ENCODE measurements around the gene SCFD2.
"Not testable (repeated sequence)": the region's sequence is repeated elsewhere in the genome, so short reads cannot be mapped to it uniquely, and the experiment has no call there.

SCFD2 gene

DNA sequence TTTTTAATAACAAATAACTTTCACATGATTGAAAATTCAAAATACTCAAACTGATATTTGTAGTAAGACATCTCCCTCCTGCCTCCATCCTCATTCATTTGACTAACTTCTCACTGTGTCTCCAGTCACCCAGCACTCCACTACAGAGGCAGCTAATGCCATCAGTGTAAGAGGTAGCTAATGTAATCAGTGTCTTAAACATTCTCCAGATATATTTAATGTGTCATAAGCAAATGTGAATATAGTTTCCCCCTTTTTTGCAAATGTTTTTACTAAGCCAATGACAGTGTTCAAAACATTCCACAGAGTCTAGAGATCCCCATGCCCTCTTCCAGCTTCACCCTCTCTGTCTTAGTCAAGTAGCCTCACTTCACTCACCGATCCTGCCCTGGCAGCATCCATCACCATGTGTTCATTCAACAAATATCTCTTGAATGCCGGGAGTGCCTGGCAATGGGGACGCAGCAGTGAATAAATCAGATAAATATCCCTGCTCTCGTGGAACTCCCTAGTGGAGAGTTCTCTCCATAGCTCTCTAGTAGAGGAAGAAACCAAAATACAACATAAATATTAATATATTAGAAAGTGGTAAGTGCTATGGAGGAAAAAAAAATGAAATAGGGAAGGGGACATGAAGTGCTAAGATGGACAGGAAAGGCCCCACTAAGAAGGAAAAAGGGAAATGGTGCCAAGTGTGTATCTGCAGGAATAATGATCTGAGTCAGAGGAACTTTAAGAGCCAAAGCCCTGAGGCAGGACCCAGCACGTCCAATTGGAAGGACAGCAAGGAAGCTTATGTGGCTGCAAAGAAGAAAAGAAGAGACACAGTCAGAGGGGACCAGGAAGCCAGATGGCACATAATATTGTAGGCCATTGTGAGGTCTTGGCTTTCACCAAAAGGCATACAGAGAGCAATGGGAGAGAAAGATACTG lies 18.7 kb downstream of the SCFD2 start:
- Histone ChIP-seq H3K4me3 (ENCODE audit: insufficient read depth, low read depth, low read length) (no peak overlapping the region), H3K27ac (ENCODE audit: insufficient read depth, low read depth, low read length, poor library complexity, severe bottlenecking) (no peak overlapping the region), H3K27me3 (ENCODE audit: control insufficient read depth, insufficient read depth, low read length, poor library complexity, severe bottlenecking) (no peaks in the 10 kb centered on the region), H3K36me3 (ENCODE audit: control insufficient read depth, insufficient read depth, low read length) (no peaks in the 10 kb centered on the region), H3K9me3 (ENCODE audit: control insufficient read depth, low read length) (no peaks in the 10 kb centered on the region), H3K4me1 (ENCODE audit: control insufficient read depth, insufficient read depth, low read length) (no peaks in the 10 kb centered on the region)
- WGBS, 2 experiments, result 92 to 96% methylated on average over 5 of the region's 5 CpGs

DNA sequence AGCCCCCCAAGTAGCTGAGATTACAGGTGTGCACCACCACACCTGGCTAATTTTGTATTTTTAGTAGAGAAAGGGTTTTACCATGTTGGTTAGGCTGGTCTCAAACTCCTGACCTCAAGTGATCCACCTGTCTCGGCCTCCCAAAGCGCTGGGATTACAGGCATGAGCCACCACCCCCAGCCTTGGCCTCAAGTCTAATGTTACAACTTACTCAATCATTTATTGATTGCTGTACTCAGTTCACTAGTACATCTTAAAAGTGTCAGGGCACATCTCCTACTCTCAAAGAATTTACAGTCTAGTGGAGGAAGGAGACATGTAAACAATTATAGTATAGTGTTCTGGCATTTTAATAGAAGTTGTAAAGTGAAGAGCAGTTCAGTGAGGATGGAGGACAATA lies 19.5 kb downstream of the SCFD2 start:
- H3K9me3 ChIP-seq (ENCODE audit: control insufficient read depth, low read length); H3K27me3 ChIP-seq (ENCODE audit: control insufficient read depth, insufficient read depth, low read length, poor library complexity, severe bottlenecking); H3K27ac ChIP-seq (ENCODE audit: insufficient read depth, low read depth, low read length, poor library complexity, severe bottlenecking); H3K4me3 ChIP-seq (ENCODE audit: insufficient read depth, low read depth, low read length); H3K4me1 ChIP-seq (ENCODE audit: control insufficient read depth, insufficient read depth, low read length); H3K36me3 ChIP-seq (ENCODE audit: control insufficient read depth, insufficient read depth, low read length): not testable (repeated sequence)
- WGBS, 2 experiments, result 87 to 99% methylated on average over 2 of the region's 2 CpGs

DNA sequence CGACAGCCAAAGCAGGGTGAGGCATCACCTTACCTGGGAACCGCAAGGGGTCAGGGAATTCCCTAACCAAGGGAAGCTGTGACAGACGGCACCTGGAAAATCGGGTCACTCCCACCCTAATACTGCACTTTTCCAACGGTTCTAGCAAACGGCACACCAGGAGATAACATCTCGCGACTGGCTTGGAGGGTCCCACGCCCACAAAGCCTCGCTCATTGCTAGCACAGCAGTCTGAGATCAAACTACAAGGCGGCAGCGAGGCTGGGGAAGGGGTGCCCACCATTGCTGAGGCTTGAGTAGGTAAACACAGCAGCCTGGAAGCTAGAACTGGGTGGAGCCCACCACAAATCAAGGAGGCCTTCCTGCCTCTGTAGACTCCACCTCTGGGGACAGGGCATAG lies 25.7 kb downstream of the SCFD2 start:
- H3K9me3 ChIP-seq (ENCODE audit: control insufficient read depth, low read length), result not testable (repeated sequence)
- 93 to 95% methylated on average over 12 of the region's 12 CpGs for WGBS, 2 experiments

DNA sequence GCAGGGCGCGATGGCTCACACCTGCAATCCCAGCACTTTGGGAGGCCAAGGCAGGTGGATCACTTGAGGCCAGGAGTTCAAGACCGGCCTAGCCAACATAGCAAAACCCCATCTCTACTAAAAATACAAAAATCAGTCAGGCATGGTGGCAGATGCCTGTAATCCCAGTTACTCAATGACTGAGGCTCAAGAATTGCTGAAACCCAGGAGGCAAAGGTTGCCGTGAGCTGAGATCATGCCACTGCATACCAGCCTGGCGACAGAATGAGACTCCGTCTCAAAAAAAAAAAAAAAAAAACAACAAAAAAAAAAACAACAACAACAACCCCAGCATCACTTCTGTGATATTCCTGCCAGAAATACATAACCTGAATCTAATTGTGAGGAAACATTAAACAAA lies 30.9 kb downstream of the SCFD2 start:
- not testable (repeated sequence) for H3K36me3 ChIP-seq (ENCODE audit: control insufficient read depth, insufficient read depth, low read length); H3K9me3 ChIP-seq (ENCODE audit: control insufficient read depth, low read length); H3K27ac ChIP-seq (ENCODE audit: insufficient read depth, low read depth, low read length, poor library complexity, severe bottlenecking); H3K4me3 ChIP-seq (ENCODE audit: insufficient read depth, low read depth, low read length); H3K4me1 ChIP-seq (ENCODE audit: control insufficient read depth, insufficient read depth, low read length); H3K27me3 ChIP-seq (ENCODE audit: control insufficient read depth, insufficient read depth, low read length, poor library complexity, severe bottlenecking)
- 91 to 92% methylated on average over 6 of the region's 6 CpGs for WGBS, 2 experiments

More for the DNA sequence above, 25.7 kb downstream of the SCFD2 start:
- H3K27ac ChIP-seq (ENCODE audit: insufficient read depth, low read depth, low read length, poor library complexity, severe bottlenecking); H3K4me3 ChIP-seq (ENCODE audit: insufficient read depth, low read depth, low read length); H3K4me1 ChIP-seq (ENCODE audit: control insufficient read depth, insufficient read depth, low read length); H3K27me3 ChIP-seq (ENCODE audit: control insufficient read depth, insufficient read depth, low read length, poor library complexity, severe bottlenecking); H3K36me3 ChIP-seq (ENCODE audit: control insufficient read depth, insufficient read depth, low read length): not testable (repeated sequence)

DNA sequence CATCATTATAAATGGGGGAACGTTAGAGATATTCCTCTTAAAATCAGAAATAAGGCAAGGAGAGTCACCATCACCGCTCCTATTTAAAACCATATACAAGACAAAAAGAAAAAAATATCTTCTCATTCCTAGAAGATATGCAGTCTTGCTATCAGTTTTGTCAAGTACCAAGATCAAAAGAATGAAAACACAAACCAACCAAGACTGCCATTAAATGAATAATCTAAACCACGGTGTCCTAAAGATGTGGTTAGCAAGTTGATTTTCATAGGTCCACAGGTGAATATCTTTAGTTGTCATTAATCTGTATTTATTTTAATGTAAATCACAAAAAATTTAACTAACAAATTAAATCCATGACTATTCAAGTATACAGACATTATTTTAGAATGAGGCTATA lies 39.3 kb downstream of the SCFD2 start:
- no peaks in the 10 kb centered on the region for H3K36me3 ChIP-seq (ENCODE audit: control insufficient read depth, insufficient read depth, low read length)
- no peaks in the 10 kb centered on the region for H3K4me1 ChIP-seq (ENCODE audit: control insufficient read depth, insufficient read depth, low read length)
- 90 to 94% methylated on average over 2 of the region's 3 CpGs for WGBS, 2 experiments
- H3K9me3 ChIP-seq (ENCODE audit: control insufficient read depth, low read length), result no peaks in the 10 kb centered on the region
- no peak overlapping the region for H3K27ac ChIP-seq (ENCODE audit: insufficient read depth, low read depth, low read length, poor library complexity, severe bottlenecking)
- H3K27me3 ChIP-seq (ENCODE audit: control insufficient read depth, insufficient read depth, low read length, poor library complexity, severe bottlenecking), result no peaks in the 10 kb centered on the region
- no peak overlapping the region for H3K4me3 ChIP-seq (ENCODE audit: insufficient read depth, low read depth, low read length)

DNA sequence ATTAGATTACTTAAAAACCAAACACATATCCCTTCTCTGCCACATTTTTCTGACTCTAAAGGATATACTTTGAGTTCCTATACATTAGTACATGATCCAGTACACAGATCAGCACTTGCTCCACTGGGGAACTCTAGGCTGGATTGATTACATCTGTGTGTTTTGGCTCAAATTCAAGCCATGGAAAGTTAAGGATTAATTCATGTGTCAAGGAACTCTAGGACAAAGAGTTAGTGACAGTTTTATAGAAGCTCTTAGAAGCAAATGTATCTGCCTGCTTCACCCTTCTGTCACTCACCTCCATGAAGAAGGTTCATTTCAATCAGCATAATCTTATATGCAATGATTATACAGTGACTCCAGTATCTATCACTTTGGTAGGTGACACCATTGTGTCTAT lies 43.2 kb downstream of the SCFD2 start:
- no peaks in the 10 kb centered on the region for H3K27me3 ChIP-seq (ENCODE audit: control insufficient read depth, insufficient read depth, low read length, poor library complexity, severe bottlenecking)
- H3K36me3 ChIP-seq (ENCODE audit: control insufficient read depth, insufficient read depth, low read length), result no peaks in the 10 kb centered on the region
- H3K4me1 ChIP-seq (ENCODE audit: control insufficient read depth, insufficient read depth, low read length), result no peaks in the 10 kb centered on the region
- H3K4me3 ChIP-seq (ENCODE audit: insufficient read depth, low read depth, low read length), result no peak overlapping the region
- no peaks in the 10 kb centered on the region for H3K9me3 ChIP-seq (ENCODE audit: control insufficient read depth, low read length)
- H3K27ac ChIP-seq (ENCODE audit: insufficient read depth, low read depth, low read length, poor library complexity, severe bottlenecking), result no peak overlapping the region

DNA sequence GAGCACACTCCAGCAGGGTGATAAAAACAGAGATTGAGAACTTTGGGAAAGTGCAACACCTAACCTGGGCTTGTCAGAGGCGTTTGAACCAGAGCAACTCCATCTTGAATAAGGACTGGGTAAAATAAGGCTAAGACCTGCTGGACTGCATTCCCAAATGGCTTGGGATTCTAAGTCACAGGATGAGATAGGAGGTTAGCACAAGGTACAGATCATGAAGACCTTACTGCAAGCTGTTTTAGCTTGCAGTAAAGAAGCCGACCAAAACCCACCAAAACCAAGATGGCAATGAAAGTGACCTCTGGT lies 43.9 kb downstream of the SCFD2 start:
- H3K36me3 ChIP-seq (ENCODE audit: control insufficient read depth, insufficient read depth, low read length), result no peaks in the 10 kb centered on the region
- H3K27ac ChIP-seq (ENCODE audit: insufficient read depth, low read depth, low read length, poor library complexity, severe bottlenecking), result no peak overlapping the region
- WGBS, 2 experiments, result 87 to 90% methylated on average over 2 of the region's 2 CpGs
- no peak overlapping the region for H3K4me3 ChIP-seq (ENCODE audit: insufficient read depth, low read depth, low read length)
- H3K27me3 ChIP-seq (ENCODE audit: control insufficient read depth, insufficient read depth, low read length, poor library complexity, severe bottlenecking), result no peaks in the 10 kb centered on the region
- H3K9me3 ChIP-seq (ENCODE audit: control insufficient read depth, low read length), result no peaks in the 10 kb centered on the region
- no peaks in the 10 kb centered on the region for H3K4me1 ChIP-seq (ENCODE audit: control insufficient read depth, insufficient read depth, low read length)

DNA sequence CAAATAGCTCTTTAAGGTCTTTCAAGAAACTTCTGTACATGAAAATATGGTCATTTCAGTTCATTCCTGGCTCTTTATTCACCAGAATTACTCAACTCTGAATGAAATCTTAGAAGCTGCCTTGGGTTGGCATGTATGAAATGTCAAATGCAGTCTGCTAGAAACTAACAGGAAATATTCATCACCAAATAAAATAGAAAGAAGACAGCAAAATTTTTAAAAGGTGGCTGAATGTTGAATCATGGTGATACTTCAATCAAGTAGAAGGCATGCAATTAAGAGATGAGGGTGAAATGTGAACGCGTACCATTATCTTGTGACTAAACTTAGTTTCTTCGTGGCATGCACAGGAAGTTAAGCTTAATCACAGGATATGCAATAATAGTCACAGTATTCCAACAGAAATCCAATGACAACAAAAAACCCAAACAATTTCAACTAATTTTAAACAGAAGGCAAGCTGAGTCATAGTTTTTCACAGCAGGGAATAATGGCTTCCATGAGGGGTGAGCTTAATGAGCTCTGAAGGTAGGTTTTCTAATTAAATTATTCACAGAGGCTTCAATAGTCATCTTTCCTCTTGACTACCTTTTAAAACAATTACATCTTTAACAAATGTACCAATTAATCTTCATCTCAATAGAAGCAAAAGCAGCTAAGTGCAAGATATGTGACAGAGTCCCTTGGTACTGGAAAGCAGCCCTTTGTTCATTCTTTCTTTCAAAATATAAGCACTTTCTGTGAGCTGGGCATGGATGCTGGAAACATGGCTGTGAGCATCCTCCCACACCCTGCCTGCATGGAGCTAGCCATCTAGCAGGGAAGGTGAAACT lies 44.5 kb downstream of the SCFD2 start:
- Histone ChIP-seq H3K27me3 (ENCODE audit: control insufficient read depth, insufficient read depth, low read length, poor library complexity, severe bottlenecking) (no peaks in the 10 kb centered on the region), H3K4me3 (ENCODE audit: insufficient read depth, low read depth, low read length) (no peak overlapping the region), H3K4me1 (ENCODE audit: control insufficient read depth, insufficient read depth, low read length) (no peaks in the 10 kb centered on the region), H3K27ac (ENCODE audit: insufficient read depth, low read depth, low read length, poor library complexity, severe bottlenecking) (no peak overlapping the region), H3K36me3 (ENCODE audit: control insufficient read depth, insufficient read depth, low read length) (no peaks in the 10 kb centered on the region), H3K9me3 (ENCODE audit: control insufficient read depth, low read length) (no peaks in the 10 kb centered on the region)
- WGBS, 2 experiments, result 60 to 74% methylated on average over 3 of the region's 3 CpGs

DNA sequence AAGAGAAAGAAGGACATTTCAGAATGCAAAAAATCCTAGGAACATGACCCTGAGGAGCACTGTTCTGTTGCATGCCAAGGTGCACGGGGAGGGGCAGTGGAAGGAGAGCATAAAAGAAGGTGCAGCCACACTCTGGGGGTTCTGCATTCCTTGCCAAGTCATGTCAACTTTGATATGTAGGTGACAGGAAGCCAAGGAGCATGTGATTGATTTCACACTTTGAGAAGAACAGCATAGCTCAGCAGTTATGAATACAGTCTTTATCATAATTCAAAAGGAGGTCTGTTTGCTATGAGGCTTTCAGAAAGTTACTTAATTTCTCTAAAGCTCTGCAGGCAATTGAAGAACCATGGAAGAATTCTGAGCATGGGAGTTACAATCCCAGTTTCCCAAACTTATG lies 50.6 kb downstream of the SCFD2 start:
- Histone ChIP-seq H3K27me3 (ENCODE audit: control insufficient read depth, insufficient read depth, low read length, poor library complexity, severe bottlenecking) (no peaks in the 10 kb centered on the region), H3K36me3 (ENCODE audit: control insufficient read depth, insufficient read depth, low read length) (no peaks in the 10 kb centered on the region), H3K4me3 (ENCODE audit: insufficient read depth, low read depth, low read length) (no peak overlapping the region), H3K4me1 (ENCODE audit: control insufficient read depth, insufficient read depth, low read length) (no peaks in the 10 kb centered on the region), H3K27ac (ENCODE audit: insufficient read depth, low read depth, low read length, poor library complexity, severe bottlenecking) (no peak overlapping the region), H3K9me3 (ENCODE audit: control insufficient read depth, low read length) (no peaks in the 10 kb centered on the region)
- WGBS, 2 experiments, result 76 to 87% methylated on average over 1 of the region's 1 CpG

DNA sequence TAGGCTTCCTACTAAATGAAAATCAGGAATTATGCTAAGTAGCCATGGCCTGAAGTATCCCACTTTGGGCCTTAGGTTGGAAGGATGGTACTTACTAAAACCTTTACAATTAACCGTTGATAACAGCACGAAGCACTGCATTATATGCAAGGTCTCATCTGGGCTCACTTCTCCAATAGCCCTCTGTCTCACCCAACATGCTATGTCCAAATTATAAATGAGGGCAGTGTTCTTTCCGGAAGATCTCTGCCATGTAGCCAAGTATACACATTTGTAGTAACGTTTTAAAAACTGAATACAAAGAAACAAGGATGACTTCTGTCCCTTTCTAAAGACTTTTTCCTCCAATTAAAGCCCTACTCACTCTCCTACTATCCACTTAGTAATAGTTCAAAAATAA lies 51.6 kb downstream of the SCFD2 start:
- Histone ChIP-seq H3K4me1 (ENCODE audit: control insufficient read depth, insufficient read depth, low read length) (no peaks in the 10 kb centered on the region), H3K27me3 (ENCODE audit: control insufficient read depth, insufficient read depth, low read length, poor library complexity, severe bottlenecking) (no peaks in the 10 kb centered on the region), H3K4me3 (ENCODE audit: insufficient read depth, low read depth, low read length) (no peak overlapping the region), H3K9me3 (ENCODE audit: control insufficient read depth, low read length) (no peaks in the 10 kb centered on the region), H3K36me3 (ENCODE audit: control insufficient read depth, insufficient read depth, low read length) (no peaks in the 10 kb centered on the region), H3K27ac (ENCODE audit: insufficient read depth, low read depth, low read length, poor library complexity, severe bottlenecking) (no peak overlapping the region)
- WGBS, 2 experiments, result 94 to 95% methylated on average over 4 of the region's 4 CpGs
